GM18520 (cell line): ENCODE data around the gene MARK3.

Experiments
- ATAC-seq: cut with Tn5 transposase; IDR thresholded peaks from one replicate; pipeline ENCODE4 v1.9.1; 2021; ENCODE audit not compliant: unreplicated experiment

MARK3 gene

GRCh38 chr14:103432627-103433026, 47.4 kb downstream of the MARK3 start:
- ATAC-seq = no peak

GRCh38 chr14:103433916-103434563, 48.8 kb downstream of the MARK3 start:
- ATAC-seq = no peak

- ATAC-seq = no peak
These were observed 49.7 kb downstream of the MARK3 start for GRCh38 chr14:103434868-103435442.

- no peak for ATAC-seq
These were observed 51.3 kb downstream of the MARK3 start for GRCh38 chr14:103436533-103436932.

GRCh38 chr14:103442288-103442687, 57.1 kb downstream of the MARK3 start:
- ATAC-seq = no peak

- ATAC-seq = no peak
These were observed 57.9 kb downstream of the MARK3 start for GRCh38 chr14:103443111-103443510.

- ATAC-seq = no peak
These were observed 59.8 kb downstream of the MARK3 start for GRCh38 chr14:103444837-103445524.

- ATAC-seq = no peak
These were observed 60.6 kb downstream of the MARK3 start for GRCh38 chr14:103445806-103446205.

GRCh38 chr14:103448097-103448496, 62.9 kb downstream of the MARK3 start:
- no peak for ATAC-seq

GRCh38 chr14:103449634-103450161, 64.5 kb downstream of the MARK3 start:
- ATAC-seq = no peak

- ATAC-seq = no peak
These were observed 65.2 kb downstream of the MARK3 start for GRCh38 chr14:103450416-103450815.

- no peak for ATAC-seq
These were observed 66.2 kb downstream of the MARK3 start for GRCh38 chr14:103451401-103451800.

- ATAC-seq = no peak
These were observed 68.6 kb downstream of the MARK3 start for GRCh38 chr14:103453791-103454190.

- ATAC-seq = no peak
These were observed 71.1 kb downstream of the MARK3 start for GRCh38 chr14:103456167-103456835.

- ATAC-seq = no peak
These were observed 75.2 kb downstream of the MARK3 start for GRCh38 chr14:103460415-103460814.

- ATAC-seq = no peak
These were observed 77.9 kb downstream of the MARK3 start for GRCh38 chr14:103463149-103463548.

GRCh38 chr14:103463851-103464250, 78.6 kb downstream of the MARK3 start:
- no peak for ATAC-seq

GRCh38 chr14:103472939-103473338, 87.7 kb downstream of the MARK3 start:
- ATAC-seq = no peak

- ATAC-seq = no peak
These were observed 89.7 kb downstream of the MARK3 start for GRCh38 chr14:103474893-103475292.

- no peak for ATAC-seq
These were observed 90.8 kb downstream of the MARK3 start for GRCh38 chr14:103476065-103476464.

- ATAC-seq = no peak
These were observed 91.4 kb downstream of the MARK3 start for GRCh38 chr14:103476631-103477030.

GRCh38 chr14:103480595-103480994, 95.4 kb downstream of the MARK3 start:
- no peak for ATAC-seq
